Fibroblast of pulmonary artery (primary cell): ENCODE measurements around the gene FAF1.
"Not testable (repeated sequence)": the region's sequence is repeated elsewhere in the genome, so short reads cannot be mapped to it uniquely, and the experiment has no call there.

Experiments used
- DNase-seq: peaks from one replicate; pipeline ENCODE4 v3.0.0-alpha.2; 2010; ENCODE audit warnings: low read depth
- H3K4me3 ChIP-seq: replicated peaks from 2 replicates; pipeline ENCODE4 v1.5.1; 2011; ENCODE audit warnings: low read depth, mild to moderate bottlenecking, control low read depth, low read length, moderate library complexity
- TF ChIP-seq, protein P1 (sequence below): IDR thresholded peaks from 2 replicates; pipeline ENCODE4 v1.5.1; 2011; ENCODE audit warnings: mild to moderate bottlenecking, control low read depth, low read length, inconsistent platforms; ENCODE audit errors: missing control alignments

Gene FAF1

DNA sequence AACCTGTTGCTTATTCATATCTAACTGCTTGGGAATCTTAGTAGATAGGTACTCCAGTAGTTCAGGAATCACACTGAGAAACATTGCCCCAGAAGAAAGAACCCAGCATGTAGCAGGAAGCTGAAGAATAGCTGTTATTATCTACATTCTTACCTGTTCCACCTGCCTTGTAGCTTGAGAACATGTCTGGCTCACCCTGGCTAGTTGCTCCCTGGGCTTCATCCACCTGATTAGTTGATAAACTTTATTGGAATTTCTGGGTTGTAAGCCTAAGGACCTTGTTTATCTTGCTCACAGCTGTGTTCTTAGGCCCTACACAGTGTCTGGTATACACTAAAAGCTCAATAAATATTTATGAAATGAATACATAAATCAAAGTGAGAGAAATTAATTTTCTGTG is 430.6 kb downstream of the FAF1 start:
- TF ChIP-seq, protein P1, sequence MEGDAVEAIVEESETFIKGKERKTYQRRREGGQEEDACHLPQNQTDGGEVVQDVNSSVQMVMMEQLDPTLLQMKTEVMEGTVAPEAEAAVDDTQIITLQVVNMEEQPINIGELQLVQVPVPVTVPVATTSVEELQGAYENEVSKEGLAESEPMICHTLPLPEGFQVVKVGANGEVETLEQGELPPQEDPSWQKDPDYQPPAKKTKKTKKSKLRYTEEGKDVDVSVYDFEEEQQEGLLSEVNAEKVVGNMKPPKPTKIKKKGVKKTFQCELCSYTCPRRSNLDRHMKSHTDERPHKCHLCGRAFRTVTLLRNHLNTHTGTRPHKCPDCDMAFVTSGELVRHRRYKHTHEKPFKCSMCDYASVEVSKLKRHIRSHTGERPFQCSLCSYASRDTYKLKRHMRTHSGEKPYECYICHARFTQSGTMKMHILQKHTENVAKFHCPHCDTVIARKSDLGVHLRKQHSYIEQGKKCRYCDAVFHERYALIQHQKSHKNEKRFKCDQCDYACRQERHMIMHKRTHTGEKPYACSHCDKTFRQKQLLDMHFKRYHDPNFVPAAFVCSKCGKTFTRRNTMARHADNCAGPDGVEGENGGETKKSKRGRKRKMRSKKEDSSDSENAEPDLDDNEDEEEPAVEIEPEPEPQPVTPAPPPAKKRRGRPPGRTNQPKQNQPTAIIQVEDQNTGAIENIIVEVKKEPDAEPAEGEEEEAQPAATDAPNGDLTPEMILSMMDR, result no peak
- DNase-seq, result no peak
- no peak overlapping the region for H3K4me3 ChIP-seq

DNA sequence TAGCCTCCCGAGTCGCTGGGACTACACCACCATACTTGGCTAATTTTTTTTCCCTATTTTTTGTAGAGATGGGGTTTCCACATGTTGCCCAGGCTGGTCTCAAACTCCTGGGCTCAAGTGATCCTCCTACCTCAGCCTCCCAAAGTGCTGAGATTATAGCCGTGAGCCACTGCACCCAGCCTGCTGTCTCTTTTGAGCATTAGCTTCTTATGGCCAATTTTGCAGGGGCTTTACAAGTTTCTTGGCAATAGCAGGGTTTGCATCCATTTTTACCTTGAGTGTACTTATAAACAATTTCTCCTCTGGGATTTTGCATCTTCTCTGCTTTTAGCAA is 432.1 kb downstream of the FAF1 start:
- not testable (repeated sequence) for DNase-seq, H3K4me3 ChIP-seq

DNA sequence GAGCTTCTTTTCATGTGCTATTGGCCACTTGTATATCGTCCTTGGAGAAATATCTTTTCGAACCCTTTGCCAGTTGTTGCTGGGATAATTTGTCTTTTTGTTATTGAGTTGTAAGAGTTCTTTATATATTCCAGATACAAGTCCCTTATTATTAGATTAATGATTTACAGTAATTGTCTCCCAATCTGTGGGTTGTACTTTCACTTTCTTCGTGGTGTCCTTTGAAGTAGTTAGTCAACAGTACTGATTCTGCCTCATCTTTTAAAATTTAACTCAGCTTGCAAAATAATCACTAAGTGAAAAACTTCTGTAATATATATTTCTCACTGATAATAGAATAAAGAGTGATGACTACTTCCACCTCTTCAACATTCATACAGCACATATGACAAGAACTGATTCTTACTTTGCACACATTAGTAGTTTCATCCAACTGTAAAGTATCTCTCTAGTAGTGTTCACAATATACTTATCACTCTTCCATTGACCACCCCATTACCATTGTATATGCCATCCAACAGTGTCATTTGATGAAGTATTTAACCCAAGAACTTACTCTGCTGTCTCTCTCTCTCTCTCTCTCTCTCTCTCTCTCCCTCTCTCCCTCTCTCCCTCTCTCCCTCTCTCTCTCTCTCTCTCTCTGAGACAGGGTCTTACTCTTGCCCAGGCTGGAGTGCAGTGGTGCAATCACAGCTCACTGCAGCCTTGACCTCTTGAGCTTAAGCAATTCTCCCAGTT is 432.6 kb downstream of the FAF1 start:
- TF ChIP-seq, protein P1, result no peak
- DNase-seq, result no peak
- no peak overlapping the region for H3K4me3 ChIP-seq

DNA sequence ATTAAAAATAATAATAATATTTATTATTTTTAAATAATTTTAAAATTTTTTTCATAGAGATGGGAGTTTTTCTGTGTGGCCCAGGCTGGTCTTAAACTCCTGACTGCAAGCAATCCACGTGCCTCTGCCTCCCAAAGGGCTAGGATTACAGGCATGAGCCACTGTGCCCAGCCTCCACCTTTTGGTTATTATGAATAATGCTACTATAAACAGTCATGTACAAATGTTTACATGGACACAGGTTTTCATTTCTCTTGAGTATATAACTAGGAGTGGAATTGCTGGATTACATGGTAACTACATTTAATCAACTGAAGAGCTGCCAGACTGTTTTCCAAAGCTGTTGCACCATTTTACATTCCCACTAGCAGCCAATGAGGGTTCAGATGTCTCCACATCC is 433.6 kb downstream of the FAF1 start:
- DNase-seq, result no peak
- TF ChIP-seq, protein P1, result no peak
- no peak overlapping the region for H3K4me3 ChIP-seq

DNA sequence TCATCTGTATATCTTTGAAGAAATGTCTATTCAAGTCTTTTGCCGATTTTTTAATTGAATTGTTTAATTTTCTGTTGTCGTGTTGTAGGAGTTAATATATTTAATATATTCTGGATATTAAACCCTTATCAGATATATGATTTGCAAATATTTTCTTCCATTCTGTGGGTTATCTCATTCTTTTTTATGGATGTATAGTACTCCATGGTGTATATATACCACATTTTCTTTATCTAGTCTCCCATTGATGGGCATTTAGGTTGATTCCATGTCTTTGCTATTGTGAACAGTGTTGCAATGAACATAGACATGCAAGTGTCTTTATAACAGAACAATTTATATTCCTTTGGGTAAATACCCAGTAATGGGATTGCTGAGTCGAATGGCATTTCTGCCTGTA is 436.5 kb downstream of the FAF1 start:
- H3K4me3 ChIP-seq, result no peak overlapping the region
- TF ChIP-seq, protein P1, result no peak
- DNase-seq, result no peak

DNA sequence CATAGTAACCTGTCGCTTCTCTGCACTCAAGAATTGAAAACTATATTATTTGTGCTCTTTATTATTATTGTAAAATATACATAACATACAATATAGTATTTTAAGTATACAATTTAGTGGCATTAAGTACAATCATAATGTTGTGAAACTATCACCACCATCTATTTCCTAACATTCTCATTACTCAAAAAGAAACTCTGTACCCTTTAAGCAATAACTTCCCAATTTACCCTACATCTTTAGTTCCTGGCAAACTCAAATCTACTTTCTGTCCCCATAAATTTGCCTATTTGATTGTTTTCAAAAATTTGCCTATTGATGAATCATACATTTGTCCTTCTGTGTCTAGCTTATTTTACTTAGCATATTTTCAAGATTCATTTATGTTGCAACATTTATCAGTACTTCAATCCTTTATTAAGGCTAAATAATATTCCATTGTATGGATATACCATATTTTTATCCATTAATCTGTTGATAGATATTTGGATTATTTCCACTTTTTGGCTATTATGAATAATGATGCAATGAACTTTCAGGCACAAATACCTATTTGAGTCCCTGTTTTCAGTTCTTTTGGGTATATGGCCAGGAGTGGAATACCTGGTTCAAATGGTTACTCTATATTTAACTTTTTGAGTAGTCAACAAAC is 437.2 kb downstream of the FAF1 start:
- TF ChIP-seq, protein P1, result no peak
- no peak overlapping the region for H3K4me3 ChIP-seq
- DNase-seq, result no peak

DNA sequence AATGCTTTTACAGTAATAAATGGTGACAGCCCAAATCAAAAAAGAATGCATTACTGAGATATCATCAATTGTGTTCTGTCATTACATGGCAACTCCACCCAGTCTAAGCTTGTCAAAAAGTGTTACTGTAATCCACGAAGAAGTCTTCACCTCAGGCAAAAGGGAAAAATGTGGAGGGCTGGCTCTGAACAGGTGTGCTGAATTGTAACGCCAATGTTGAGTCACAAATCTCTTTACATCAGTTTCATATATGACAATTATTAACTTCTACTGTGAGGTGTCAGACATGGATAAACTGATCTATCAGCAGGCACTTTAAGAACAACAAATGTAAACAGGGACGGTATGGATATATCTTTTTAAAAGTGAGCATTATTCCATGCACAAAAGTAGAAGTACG is 438.4 kb downstream of the FAF1 start:
- DNase-seq, result no peak
- TF ChIP-seq, protein P1, result no peak

More for the DNA sequence above, 438.4 kb downstream of the FAF1 start:
- H3K4me3 ChIP-seq, result no peak overlapping the region
